ENCODE results near the gene WDR53.
"Not testable (repeated sequence)": the region's sequence is repeated elsewhere in the genome, so short reads cannot be mapped to it uniquely, and the experiment has no call there.

Gene WDR53

DNA sequence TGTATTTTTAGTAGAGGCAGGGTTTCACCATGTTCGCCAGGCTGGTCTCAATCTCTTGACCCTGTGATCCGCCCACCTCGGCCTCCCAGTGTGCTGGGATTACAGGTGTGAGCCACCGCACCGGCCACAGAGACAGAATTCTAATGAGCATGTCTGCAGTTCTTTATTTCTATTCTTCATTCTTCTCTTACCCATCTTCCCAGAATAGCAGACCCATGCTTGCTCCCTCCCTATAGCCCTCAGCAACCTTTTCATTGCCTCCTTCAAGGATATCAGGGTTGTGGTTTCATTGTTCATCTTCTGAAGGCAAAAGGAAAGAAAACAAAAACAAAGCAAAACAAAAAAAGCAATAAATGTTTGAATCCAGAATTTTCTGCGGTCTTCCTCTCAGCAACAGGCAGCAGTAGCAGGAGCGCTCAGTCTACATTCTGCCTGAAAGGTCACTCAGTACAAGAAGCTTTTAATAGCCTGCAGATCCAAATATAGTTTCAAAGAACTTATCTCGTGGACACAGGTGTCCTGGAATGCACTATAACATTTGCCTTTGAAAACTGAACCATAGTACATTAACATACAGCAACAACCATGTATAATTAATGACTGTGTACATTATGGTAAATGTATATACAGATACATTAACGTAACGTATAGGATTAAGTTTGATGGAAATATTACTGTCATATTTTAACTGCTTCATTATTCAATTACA, 53.3 kb downstream of the WDR53 start, which contains the start of gene SMCO1:
Gene SMCO1, minus strand, starts transcription at position 434 of the 709 bp plus-strand sequence. Its CDS starts 137 bp downstream, at position 297.
- no peaks in the 10 kb centered on the region for H3K27me3 ChIP-seq (ENCODE audit: control insufficient read depth in 1 of 2, insufficient read depth in 2 of 2, low read length in 2 of 2)
- no peak within 1 kb of the TSS for H3K9ac ChIP-seq (ENCODE audit: low read length)
- no peak within 1 kb of the TSS for H3K27ac ChIP-seq (ENCODE audit: low read depth, low read length)
- H3K36me3 ChIP-seq (ENCODE audit: insufficient read depth, low read length): no peaks in the 10 kb centered on the region
- H3K4me3 ChIP-seq (ENCODE audit: low read depth in 1 of 2, low read length in 2 of 2): no peak within 1 kb of the TSS
- peaks cover 5% of the 10 kb centered on the region for H3K9me3 ChIP-seq (ENCODE audit: low read length)
- H3K4me1 ChIP-seq (ENCODE audit: insufficient read depth, low read length): no peaks in the 10 kb centered on the region

DNA sequence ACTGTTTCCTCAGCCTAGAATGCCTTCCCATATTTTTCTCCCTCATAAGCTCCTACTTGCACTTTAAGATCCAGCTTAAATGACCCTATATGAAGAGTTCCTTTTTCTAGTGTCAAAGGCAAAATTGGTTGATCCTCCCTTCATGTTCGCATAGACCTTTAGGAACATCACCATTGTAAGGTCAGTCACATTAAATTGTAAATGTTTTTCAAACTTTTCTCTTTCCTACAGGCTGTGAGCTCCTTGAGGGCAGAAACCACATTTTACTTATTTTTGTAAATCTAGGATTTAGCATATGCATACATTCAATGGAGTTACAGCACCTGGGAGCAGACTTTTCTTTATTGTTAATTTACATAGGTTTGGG, 54.0 kb downstream of the WDR53 start:
- no peak overlapping the region for H3K4me3 ChIP-seq (ENCODE audit: low read depth in 1 of 2, low read length in 2 of 2)
- H3K27ac ChIP-seq (ENCODE audit: low read depth, low read length): no peak overlapping the region

GRCh38 chr3:196513697-196514349, 54.5 kb downstream of the WDR53 start:
- Histone ChIP-seq H3K9ac (ENCODE audit: low read length) (no peak overlapping the region), H3K4me3 (ENCODE audit: low read depth in 1 of 2, low read length in 2 of 2) (no peak overlapping the region), H3K4me1 (ENCODE audit: insufficient read depth, low read length) (no peaks in the 10 kb centered on the region), H3K36me3 (ENCODE audit: insufficient read depth, low read length) (no peaks in the 10 kb centered on the region), H3K27me3 (ENCODE audit: control insufficient read depth in 1 of 2, insufficient read depth in 2 of 2, low read length in 2 of 2) (no peaks in the 10 kb centered on the region), H3K9me3 (ENCODE audit: low read length) (no peaks in the 10 kb centered on the region), H3K27ac (ENCODE audit: low read depth, low read length) (no peak overlapping the region)

More for the DNA sequence above, 54.0 kb downstream of the WDR53 start:
- no peaks in the 10 kb centered on the region for H3K4me1 ChIP-seq (ENCODE audit: insufficient read depth, low read length)
- no peaks in the 10 kb centered on the region for H3K27me3 ChIP-seq (ENCODE audit: control insufficient read depth in 1 of 2, insufficient read depth in 2 of 2, low read length in 2 of 2)
- no peaks in the 10 kb centered on the region for H3K9me3 ChIP-seq (ENCODE audit: low read length)
- no peaks in the 10 kb centered on the region for H3K36me3 ChIP-seq (ENCODE audit: insufficient read depth, low read length)
- H3K9ac ChIP-seq (ENCODE audit: low read length): no peak overlapping the region

DNA sequence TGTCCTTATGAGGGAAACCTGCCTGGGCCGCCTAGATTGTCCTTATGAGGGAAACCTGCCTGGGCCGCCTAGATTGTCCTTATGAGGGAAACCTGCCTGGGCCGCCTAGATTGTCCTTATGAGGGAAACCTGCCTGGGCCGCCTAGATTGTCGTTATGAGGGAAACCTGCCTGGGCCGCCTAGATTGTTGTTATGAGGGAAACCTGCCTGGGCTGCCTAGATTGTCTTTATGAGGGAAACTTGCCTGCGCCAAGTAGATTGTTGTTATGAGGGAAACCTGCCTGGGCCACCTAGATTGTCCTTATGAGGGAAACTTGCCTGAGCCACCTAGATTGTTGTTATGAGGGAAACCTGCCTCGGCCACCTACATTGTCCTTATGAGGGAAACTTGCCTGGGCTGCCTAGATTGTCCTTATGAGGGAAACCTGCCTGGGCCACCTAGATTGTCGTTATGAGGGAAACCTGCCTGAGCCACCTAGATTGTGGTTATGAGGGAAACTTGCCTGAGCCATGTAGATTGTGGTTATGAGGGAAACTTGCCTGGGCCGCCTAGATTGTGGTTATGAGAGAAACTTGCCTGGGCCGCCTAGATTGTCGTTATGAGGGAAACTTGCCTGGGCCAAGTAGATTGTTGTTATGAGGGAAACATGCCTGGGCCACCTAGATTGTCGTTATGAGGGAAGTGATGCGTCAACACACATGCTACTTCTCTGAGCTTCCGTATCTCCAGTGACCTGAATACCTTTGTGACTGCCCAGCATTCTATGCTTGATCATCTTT, 56.5 kb downstream of the WDR53 start:
- H3K27me3 ChIP-seq (ENCODE audit: control insufficient read depth in 1 of 2, insufficient read depth in 2 of 2, low read length in 2 of 2); H3K9me3 ChIP-seq (ENCODE audit: low read length); H3K9ac ChIP-seq (ENCODE audit: low read length); H3K4me1 ChIP-seq (ENCODE audit: insufficient read depth, low read length); H3K4me3 ChIP-seq (ENCODE audit: low read depth in 1 of 2, low read length in 2 of 2); H3K27ac ChIP-seq (ENCODE audit: low read depth, low read length); H3K36me3 ChIP-seq (ENCODE audit: insufficient read depth, low read length): not testable (repeated sequence)

GRCh38 chr3:196511108-196511507, 57.2 kb downstream of the WDR53 start:
- not testable (repeated sequence) for H3K4me1 ChIP-seq (ENCODE audit: insufficient read depth, low read length); H3K27ac ChIP-seq (ENCODE audit: low read depth, low read length)

DNA sequence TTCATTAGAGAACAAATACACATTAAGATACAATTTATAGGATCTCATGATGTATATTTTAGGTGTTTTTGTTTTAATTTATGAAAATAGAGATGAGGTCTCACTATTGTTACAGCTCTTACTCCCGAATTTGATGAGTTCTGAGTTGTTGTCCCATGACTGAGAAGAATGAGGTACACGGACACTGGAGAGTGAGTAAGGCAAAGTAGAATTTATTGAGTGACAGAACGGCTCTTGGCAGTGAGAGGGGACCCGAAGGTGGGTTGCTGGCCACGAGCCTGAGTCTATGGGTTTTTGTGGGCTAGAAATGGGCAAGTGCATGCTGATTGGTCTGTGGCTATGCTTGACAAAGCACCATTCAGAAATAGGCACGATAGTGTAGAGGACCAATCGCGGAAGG, 61.7 kb downstream of the WDR53 start:
- Histone ChIP-seq H3K4me1 (ENCODE audit: insufficient read depth, low read length) (peaks cover 5% of the 10 kb centered on the region), H3K27me3 (ENCODE audit: control insufficient read depth in 1 of 2, insufficient read depth in 2 of 2, low read length in 2 of 2) (no peaks in the 10 kb centered on the region), H3K9me3 (ENCODE audit: low read length) (no peaks in the 10 kb centered on the region), H3K9ac (ENCODE audit: low read length) (no peak overlapping the region), H3K36me3 (ENCODE audit: insufficient read depth, low read length) (no peaks in the 10 kb centered on the region), H3K27ac (ENCODE audit: low read depth, low read length) (no peak overlapping the region), H3K4me3 (ENCODE audit: low read depth in 1 of 2, low read length in 2 of 2) (no peak overlapping the region)

More at GRCh38 chr3:196511108-196511507, 57.2 kb downstream of the WDR53 start:
- H3K4me3 ChIP-seq (ENCODE audit: low read depth in 1 of 2, low read length in 2 of 2); H3K36me3 ChIP-seq (ENCODE audit: insufficient read depth, low read length); H3K27me3 ChIP-seq (ENCODE audit: control insufficient read depth in 1 of 2, insufficient read depth in 2 of 2, low read length in 2 of 2); H3K9ac ChIP-seq (ENCODE audit: low read length); H3K9me3 ChIP-seq (ENCODE audit: low read length): not testable (repeated sequence)

GRCh38 chr3:196504556-196504955, 63.8 kb downstream of the WDR53 start:
- no peak overlapping the region for H3K27ac ChIP-seq (ENCODE audit: low read depth, low read length)
- H3K9ac ChIP-seq (ENCODE audit: low read length): no peak overlapping the region
- no peak overlapping the region for H3K4me3 ChIP-seq (ENCODE audit: low read depth in 1 of 2, low read length in 2 of 2)
- H3K27me3 ChIP-seq (ENCODE audit: control insufficient read depth in 1 of 2, insufficient read depth in 2 of 2, low read length in 2 of 2): no peaks in the 10 kb centered on the region
- no peaks in the 10 kb centered on the region for H3K9me3 ChIP-seq (ENCODE audit: low read length)
- H3K36me3 ChIP-seq (ENCODE audit: insufficient read depth, low read length): no peaks in the 10 kb centered on the region
- peaks cover 14% of the 10 kb centered on the region for H3K4me1 ChIP-seq (ENCODE audit: insufficient read depth, low read length)
